DND-41 (cell line): ENCODE measurements around the gene ROCK2.

Source experiments
- CTCF ChIP-seq: IDR thresholded peaks from 2 replicates; pipeline ENCODE4 v1.5.1; 2012; ENCODE audit warnings: borderline replicate concordance, low read length, moderate library complexity, mild to moderate bottlenecking; ENCODE audit not compliant: poor library complexity, severe bottlenecking; ENCODE audit errors: extremely low read depth
- EZH2 ChIP-seq: IDR thresholded peaks from 3 replicates; pipeline ENCODE4 v1.6.1; 2012; ENCODE audit warnings: borderline replicate concordance, low read depth, mild to moderate bottlenecking, moderate library complexity, low read length, inconsistent platforms; ENCODE audit not compliant: severe bottlenecking

GRCh38 chr2:11366326-11366741, 21.9 kb upstream of the ROCK2 start:
- TF ChIP-seq EZH2 = no peak
- no peak for TF ChIP-seq CTCF
